Activated naive CD8-positive, alpha-beta T cell treated with anti-CD3 and anti-CD28 coated beads, Interleukin-2, amount 50 U/mL, for 24 hours (primary cell): ENCODE measurements around the gene CD4.

ENCODE experiments used
- ATAC-seq: fragments of 150-1000 bp; cut with Tn5 transposase; one replicate; pipeline ENCODE4 v1.10.0; 2021
- DNase-seq: peaks from one replicate; pipeline ENCODE4 v3.0.0; 2021
- H3K27ac Mint-ChIP-seq: one replicate; pipeline ENCODE4 v1.8.0; 2021; ENCODE audit warnings: mild to moderate bottlenecking, mixed read lengths
- H3K27me3 Mint-ChIP-seq: one replicate; pipeline ENCODE4 v1.8.0; 2021; ENCODE audit warnings: mixed read lengths
- H3K36me3 Mint-ChIP-seq: one replicate; pipeline ENCODE4 v1.8.0; 2021; ENCODE audit warnings: low read depth, mixed read lengths
- H3K4me1 Mint-ChIP-seq: one replicate; pipeline ENCODE4 v1.8.0; 2021; ENCODE audit warnings: mixed read lengths
- H3K4me3 Mint-ChIP-seq: one replicate; pipeline ENCODE4 v1.8.0; 2021; ENCODE audit warnings: mild to moderate bottlenecking, moderate library complexity, mixed read lengths
- H3K9me3 Mint-ChIP-seq: one replicate; pipeline ENCODE4 v1.8.0; 2021; ENCODE audit warnings: mixed read lengths

CD4 gene

GRCh38 chr12:6779708-6780432 is 9.5 kb upstream of the CD4 start:
- DNase-seq, result peak; percentile 24
- Mint-ChIP-seq H3K27ac (peak overlapping the region; percentile 92), H3K27me3 (peaks cover 2% of the 10 kb centered on the region), H3K4me1 (peaks cover 92% of the 10 kb centered on the region), H3K4me3 (peak overlapping the region; percentile 77), H3K9me3 (no peaks in the 10 kb centered on the region), H3K36me3 (peaks cover 38% of the 10 kb centered on the region)
- peak; percentile 23 for ATAC-seq

GRCh38 chr12:6780573-6780972 is 8.8 kb upstream of the CD4 start:
- peak; percentile 80 for ATAC-seq
- Mint-ChIP-seq H3K4me3 (peak overlapping the region; percentile 77), H3K36me3 (peaks cover 31% of the 10 kb centered on the region), H3K4me1 (peaks cover 91% of the 10 kb centered on the region), H3K9me3 (no peaks in the 10 kb centered on the region), H3K27ac (peak overlapping the region; percentile 92), H3K27me3 (peaks cover 2% of the 10 kb centered on the region)
- DNase-seq, result peak; percentile 51

GRCh38 chr12:6782119-6782518 is 7.2 kb upstream of the CD4 start:
- Mint-ChIP-seq H3K27ac (peak overlapping the region; percentile 68), H3K4me3 (peak overlapping the region; percentile 77)
- no peak for DNase-seq

GRCh38 chr12:6782850-6783566 is 6.3 kb upstream of the CD4 start:
- Mint-ChIP-seq H3K27me3 (peaks cover 2% of the 10 kb centered on the region), H3K4me1 (peaks cover 83% of the 10 kb centered on the region), H3K4me3 (peak overlapping the region; percentile 50), H3K9me3 (no peaks in the 10 kb centered on the region), H3K36me3 (peaks cover 9% of the 10 kb centered on the region), H3K27ac (no peak overlapping the region)
- ATAC-seq (no peak), DNase-seq (no peak)

More at GRCh38 chr12:6782119-6782518, 7.2 kb upstream of the CD4 start:
- ATAC-seq, result no peak
- H3K4me1 Mint-ChIP-seq, result peaks cover 90% of the 10 kb centered on the region
- H3K27me3 Mint-ChIP-seq, result peaks cover 2% of the 10 kb centered on the region
- no peaks in the 10 kb centered on the region for H3K9me3 Mint-ChIP-seq
- peaks cover 17% of the 10 kb centered on the region for H3K36me3 Mint-ChIP-seq

- Mint-ChIP-seq H3K4me3 (peak overlapping the region; percentile 42), H3K27ac (no peak overlapping the region), H3K36me3 (peaks cover under 1% of the 10 kb centered on the region), H3K27me3 (no peaks in the 10 kb centered on the region), H3K9me3 (no peaks in the 10 kb centered on the region), H3K4me1 (peaks cover 82% of the 10 kb centered on the region)
- no peak for DNase-seq
- ATAC-seq, result no peak
Measured at GRCh38 chr12:6783828-6784227, 5.5 kb upstream of the CD4 start.

- Mint-ChIP-seq H3K4me3 (no peak overlapping the region), H3K27ac (no peak overlapping the region), H3K4me1 (peaks cover 82% of the 10 kb centered on the region), H3K36me3 (no peaks in the 10 kb centered on the region), H3K9me3 (no peaks in the 10 kb centered on the region), H3K27me3 (no peaks in the 10 kb centered on the region)
- DNase-seq (no peak), ATAC-seq (no peak)
Measured at GRCh38 chr12:6784296-6784695, 5.0 kb upstream of the CD4 start.

- no peak overlapping the region for H3K4me3 Mint-ChIP-seq
- peaks cover 82% of the 10 kb centered on the region for H3K4me1 Mint-ChIP-seq
- ATAC-seq (no peak), DNase-seq (no peak)
- H3K27me3 Mint-ChIP-seq, result no peaks in the 10 kb centered on the region
- no peaks in the 10 kb centered on the region for H3K9me3 Mint-ChIP-seq
- no peaks in the 10 kb centered on the region for H3K36me3 Mint-ChIP-seq
- no peak overlapping the region for H3K27ac Mint-ChIP-seq
Measured at GRCh38 chr12:6784761-6785160, 4.6 kb upstream of the CD4 start.

- ATAC-seq (no peak), DNase-seq (no peak)
- Mint-ChIP-seq H3K4me3 (no peak overlapping the region), H3K4me1 (peaks cover 78% of the 10 kb centered on the region), H3K9me3 (no peaks in the 10 kb centered on the region), H3K27me3 (no peaks in the 10 kb centered on the region), H3K36me3 (no peaks in the 10 kb centered on the region), H3K27ac (no peak overlapping the region)
Measured at GRCh38 chr12:6786416-6787094, 2.8 kb upstream of the CD4 start.

GRCh38 chr12:6787309-6787708 is 2.0 kb upstream of the CD4 start:
- Mint-ChIP-seq H3K27ac (no peak overlapping the region), H3K4me3 (no peak overlapping the region), H3K36me3 (no peaks in the 10 kb centered on the region), H3K27me3 (peaks cover 2% of the 10 kb centered on the region), H3K9me3 (no peaks in the 10 kb centered on the region), H3K4me1 (peaks cover 79% of the 10 kb centered on the region)
- no peak for DNase-seq
- no peak for ATAC-seq

- Mint-ChIP-seq H3K4me3 (peak overlapping the region; percentile 70), H3K27me3 (peaks cover 5% of the 10 kb centered on the region), H3K9me3 (no peaks in the 10 kb centered on the region), H3K4me1 (peaks cover 60% of the 10 kb centered on the region), H3K36me3 (no peaks in the 10 kb centered on the region), H3K27ac (no peak overlapping the region)
- ATAC-seq, result no peak
- no peak for DNase-seq
Measured at GRCh38 chr12:6790496-6791150, 1.3 kb downstream of the CD4 start.

- no peaks in the 10 kb centered on the region for H3K36me3 Mint-ChIP-seq
- peak overlapping the region; percentile 55 for H3K4me3 Mint-ChIP-seq
- H3K4me1 Mint-ChIP-seq, result peaks cover 49% of the 10 kb centered on the region
- H3K27me3 Mint-ChIP-seq, result peaks cover 9% of the 10 kb centered on the region
- DNase-seq, result peak; percentile 42
- ATAC-seq, result peak; percentile 55
- H3K9me3 Mint-ChIP-seq, result no peaks in the 10 kb centered on the region
- peak overlapping the region; percentile 58 for H3K27ac Mint-ChIP-seq
Measured at GRCh38 chr12:6791931-6792520, 2.7 kb downstream of the CD4 start.

GRCh38 chr12:6792522-6793201 is 3.3 kb downstream of the CD4 start:
- Mint-ChIP-seq H3K4me3 (peak overlapping the region; percentile 55), H3K4me1 (peaks cover 45% of the 10 kb centered on the region), H3K27me3 (peaks cover 13% of the 10 kb centered on the region), H3K36me3 (no peaks in the 10 kb centered on the region), H3K9me3 (no peaks in the 10 kb centered on the region), H3K27ac (peak overlapping the region; percentile 58)
- DNase-seq (no peak), ATAC-seq (peak; percentile 59)

- H3K27me3 Mint-ChIP-seq, result peaks cover 21% of the 10 kb centered on the region
- H3K36me3 Mint-ChIP-seq, result no peaks in the 10 kb centered on the region
- DNase-seq, result no peak
- no peak overlapping the region for H3K27ac Mint-ChIP-seq
- no peak overlapping the region for H3K4me3 Mint-ChIP-seq
- peaks cover 28% of the 10 kb centered on the region for H3K4me1 Mint-ChIP-seq
- no peak for ATAC-seq
- no peaks in the 10 kb centered on the region for H3K9me3 Mint-ChIP-seq
Measured at GRCh38 chr12:6795088-6795487, 5.8 kb downstream of the CD4 start.

GRCh38 chr12:6796576-6796975 is 7.2 kb downstream of the CD4 start:
- peaks cover 19% of the 10 kb centered on the region for H3K4me1 Mint-ChIP-seq
- H3K9me3 Mint-ChIP-seq, result no peaks in the 10 kb centered on the region
- no peak overlapping the region for H3K4me3 Mint-ChIP-seq
- DNase-seq (no peak), ATAC-seq (no peak)
- H3K27ac Mint-ChIP-seq, result no peak overlapping the region
- no peaks in the 10 kb centered on the region for H3K36me3 Mint-ChIP-seq
- H3K27me3 Mint-ChIP-seq, result peaks cover 21% of the 10 kb centered on the region
